GM12878 (cell line): ENCODE measurements around the gene MMP14. TPM values are rescaled to one million over a fixed set of nuclear protein-coding genes. Genes with fewer than 3 reads are reported as not detected.

Experiments used
- ATAC-seq: fragments of 200-7000 bp; cut with Tn5 transposase; 3 replicates; pipeline ENCODE4 v1.9.1; 2020; ENCODE audit warnings: mild to moderate bottlenecking, moderate library complexity
- BruUV-seq: library from RNA; stranded (reverse); fragments of 400-500 nt; replicated peaks from 2 replicates; lab custom pipeline; 2021; lab: Mats Ljungman, UMichigan
- CTCF ChIA-PET: fragments of 300-600 bp; sonication (Branson Sonifier 250); formaldehyde crosslinking; extraction: SDS; loops from one replicate; lab custom pipeline; 2021; ENCODE audit warnings: inconsistent platforms; lab: Yijun Ruan, JAX
- POLR2A ChIA-PET: fragments of 350-600 bp; formaldehyde crosslinking; extraction: SDS; loops from one replicate; lab custom pipeline; 2021; ENCODE audit warnings: inconsistent platforms; lab: Charles Lee
- RAD21 ChIA-PET: fragments of 300-600 bp; sonication (Branson Sonifier 250); formaldehyde crosslinking; loops from one replicate; lab custom pipeline; 2023; ENCODE audit warnings: antibody characterized with exemption; ENCODE audit not compliant: unreplicated experiment; lab: Charles Lee
- SMC1A ChIA-PET: fragments of 300-600 bp; sonication (Branson Sonifier 250); formaldehyde crosslinking; loops from one replicate; lab custom pipeline; 2023; ENCODE audit not compliant: unreplicated experiment, uncharacterized antibody; lab: Charles Lee
- DNase-seq: peaks from one replicate; pipeline ENCODE4 v3.0.0-alpha.2; 2011; ENCODE audit warnings: low read depth, low spot score
- FAIRE-seq: peaks from 3 replicates; lab custom pipeline; 2011; peaks lifted over from hg19 to GRCh38; lab: Jason Lieb, UNC
- H2AFZ ChIP-seq: 2 replicates; pipeline ENCODE4 v1.6.0; 2011; ENCODE audit warnings: low read depth, low read length, control low read depth; ENCODE audit not compliant: control insufficient read depth
- H3K27ac ChIP-seq: 2 replicates; pipeline ENCODE4 v1.5.1; 2011; ENCODE audit warnings: control low read depth; ENCODE audit not compliant: control insufficient read depth, insufficient read depth
- H3K27me3 ChIP-seq, 2 experiments: replicated peaks in 1 of 2; 2 replicates each; pipeline versions ENCODE4 v1.6.0 to v1.6.1; 2011; ENCODE audit warnings: low read length in 1 of 2; ENCODE audit not compliant: control insufficient read depth in 2 of 2, insufficient read depth in 2 of 2
- H3K36me3 ChIP-seq, 2 experiments: 2 replicates each; pipeline ENCODE4 v1.5.1; 2011; ENCODE audit warnings: low read length in 1 of 2; ENCODE audit not compliant: control insufficient read depth in 2 of 2, insufficient read depth in 2 of 2
- H3K4me1 ChIP-seq: 2 replicates; pipeline ENCODE4 v1.6.1; 2011; ENCODE audit warnings: mild to moderate bottlenecking, low read length, moderate library complexity, mixed read lengths; ENCODE audit not compliant: control insufficient read depth, insufficient read depth
- H3K4me2 ChIP-seq: 2 replicates; pipeline ENCODE4 v1.6.0; 2011; ENCODE audit warnings: control low read depth; ENCODE audit not compliant: control insufficient read depth, insufficient read depth
- H3K4me3 ChIP-seq: fragments of 200-600 bp; sonication (generic); 2 replicates; pipeline ENCODE4 v1.5.1; 2016
- H3K79me2 ChIP-seq: 2 replicates; pipeline ENCODE4 v1.6.0; 2011; ENCODE audit warnings: low read length; ENCODE audit not compliant: control insufficient read depth, insufficient read depth
- H3K9ac ChIP-seq: 2 replicates; pipeline ENCODE4 v1.8.0; 2011; ENCODE audit warnings: low read length, control low read depth, mixed read lengths; ENCODE audit not compliant: control insufficient read depth, insufficient read depth
- H3K9me3 ChIP-seq: replicated peaks from 3 replicates; pipeline ENCODE4 v1.5.1; 2011; ENCODE audit warnings: mild to moderate bottlenecking, low read length; ENCODE audit not compliant: control insufficient read depth, insufficient read depth
- H4K20me1 ChIP-seq: 2 replicates; pipeline ENCODE4 v1.6.0; 2011; ENCODE audit not compliant: control insufficient read depth, insufficient read depth
- BHLHE40 ChIP-seq, 2 experiments: fragments of 450-650 bp in 1 of 2; IDR thresholded peaks; 2 replicates each; pipeline ENCODE4 v1.6.1; 2011 to 2017; ENCODE audit warnings: low read depth in 2 of 2, borderline replicate concordance in 1 of 2, improper control_type of control experiment in 1 of 2, low read length in 1 of 2, mild to moderate bottlenecking in 1 of 2
- CHD2 ChIP-seq: IDR thresholded peaks from 2 replicates; pipeline ENCODE4 v1.6.1; 2011; ENCODE audit warnings: low read depth, low read length, improper control_type of control experiment, borderline replicate concordance
- IKZF2 ChIP-seq, 2 experiments: fragments of 450-650 bp; IDR thresholded peaks; 2 replicates each; pipeline ENCODE4 v1.6.1; 2017; ENCODE audit warnings: mild to moderate bottlenecking in 2 of 2, moderate library complexity in 2 of 2
- NFYA ChIP-seq: IDR thresholded peaks from 2 replicates; pipeline ENCODE4 v1.6.1; 2011; ENCODE audit warnings: low read depth, mild to moderate bottlenecking, low read length, improper control_type of control experiment, borderline replicate concordance
- NR2F1 ChIP-seq: fragments of 450-650 bp; conservative IDR thresholded peaks from 2 replicates; pipeline ENCODE4 v1.6.1; 2017; ENCODE audit warnings: mild to moderate bottlenecking
- RAD21 ChIP-seq: IDR thresholded peaks from 2 replicates; pipeline ENCODE4 v1.6.1; 2011; ENCODE audit warnings: mild to moderate bottlenecking, low read depth, low read length, moderate library complexity; ENCODE audit not compliant: insufficient read depth
- SMAD1 ChIP-seq: fragments of 450-650 bp; IDR thresholded peaks from 2 replicates; pipeline ENCODE4 v1.6.1; 2018; ENCODE audit warnings: mild to moderate bottlenecking, low read depth; ENCODE audit not compliant: partially characterized antibody
- TBL1XR1 ChIP-seq: IDR thresholded peaks from 2 replicates; pipeline ENCODE4 v1.6.1; 2012; ENCODE audit warnings: low read depth, low read length, improper control_type of control experiment
- ZNF207 ChIP-seq: fragments of 450-650 bp; IDR thresholded peaks from 2 replicates; pipeline ENCODE4 v1.6.1; 2014; ENCODE audit warnings: antibody characterized with exemption, mild to moderate bottlenecking, borderline replicate concordance
- ZNF274 ChIP-seq: IDR thresholded peaks from one replicate; pipeline ENCODE4 v1.8.0; 2011; ENCODE audit not compliant: insufficient read length, insufficient read depth
- WGBS: methylation state at CpG from one replicate; pipeline ENCODE4 v1.1.6; 2016; ENCODE audit warnings: low lambda C conversion rate; ENCODE audit not compliant: insufficient replicate concordance, insufficient coverage; ENCODE audit errors: missing lambda C conversion rate; 5-methylcytosine and 5-hydroxymethylcytosine counted together
- in situ Hi-C: fragments of 300-500 bp; cut with MboI; formaldehyde crosslinking; loops from 9 replicates; pipeline ENCODE4 v1.14.3; 2018; ENCODE audit warnings: mixed read lengths
- intact Hi-C: fragments of 100-400 bp; cut with micrococcal nuclease; formaldehyde crosslinking; loops from one replicate; pipeline ENCODE4 v1.14.2; 2022; ENCODE audit not compliant: unreplicated experiment
- polyA plus RNA-seq, 11 experiments: library from polyadenylated mRNA; depleted of rRNA in 4 of 11; unstranded in 6 of 11; stranded (reverse) in 5 of 11; fragments of >200 nt; fragmentation: Nextera tagmentation in 4 of 11; fragmentation: Illumina TruSeq in 1 of 11; extraction: Ambion mirVana in 4 of 11; extraction: Trizol in 1 of 11; gene quantifications; 1 replicate in 1 of 11; 2 replicates in 10 of 11; pipeline versions ENCODE4 v1.2.1 to v1.2.3, GENCODE V29; 2011 to 2016; ENCODE audit warnings: inconsistent platforms in 2 of 11, missing spikeins in 2 of 11, low read depth in 1 of 11
- total RNA-seq, 4 experiments: library from RNA; depleted of rRNA in 3 of 4; stranded (reverse); fragments of >200 nt in 3 of 4; fragmentation: Illumina TruSeq in 1 of 4; extraction: Trizol in 1 of 4; gene quantifications; 2 replicates each; pipeline versions ENCODE4 v1.2.1 to v1.2.3, GENCODE V29; 2013 to 2021

Gene MMP14
- total and polyA plus RNA-seq, 10 of the 15 experiments (the other 5 are each of a cell fraction or from before 2014, with no cell fraction given) = 0.31 to 1.9 (median 0.70) TPM; not detected in 2

- TF ChIP-seq RAD21 = peak; percentile 75
- TF ChIP-seq TBL1XR1 = no peak
- no peak; the same call in 1 of the 2 replicates for TF ChIP-seq NR2F1
- TF ChIP-seq BHLHE40 (IDR thresholded peaks at IDR 0.05; ENCODE audit: borderline replicate concordance in 1 of 2, low read depth in 2 of 2, low read length in 1 of 2) = no peak
- no peak for TF ChIP-seq SMAD1
- no peak for TF ChIP-seq ZNF274
- TF ChIP-seq, all 136 proteins: peak for 19
Observed at GRCh38 chr14:22872033-22872832, 35.8 kb downstream of the MMP14 start (continued).

- RAD21 ChIA-PET = interaction anchor here (0.6 to 6.4 kb wide), 16 partner anchors 10 to 322 kb away, joined by 3 to 56 read pairs (median 5); partner anchors contain the start of genes OXA1L and RBM23
Observed at GRCh38 chr14:22872833-22873520, 36.6 kb downstream of the MMP14 start.

More at GRCh38 chr14:22872833-22873520, 36.6 kb downstream of the MMP14 start:
- BruUV-seq = TSS peak; percentile 63
- Histone ChIP-seq H3K79me2 (peaks cover 18% of the 10 kb centered on the region), H4K20me1 (no peaks in the 10 kb centered on the region), H3K36me3 (peaks cover 22 to 23% of the 10 kb centered on the region in 2 experiments), H3K9ac (peak overlapping the region; percentile 90), H2AFZ (no peak overlapping the region), H3K4me3 (peak overlapping the region; percentile 74), H3K9me3 (no peaks in the 10 kb centered on the region), H3K27ac (peak overlapping the region; percentile 93), H3K4me1 (peaks cover 8% of the 10 kb centered on the region), H3K27me3 (no peaks in the 10 kb centered on the region), H3K4me2 (peak overlapping the region; percentile 91)
- WGBS = 32% methylated on average over 10 of the region's 10 CpGs
- intact Hi-C loops = loop anchor here (1.0 to 5.0 kb wide), 2 partner anchors 27 to 44 kb away; partner anchors contain the start of gene RBM23
- FAIRE-seq (no peak), DNase-seq (no peak), ATAC-seq (no peak)
- ChIA-PET POLR2A (interaction anchor here (1.0 to 3.9 kb wide), 7 partner anchors 11 to 54 kb away, joined by 3 to 45 read pairs (median 5); partner anchors contain the start of genes RBM23 and REM2), SMC1A (interaction anchor here (0.8 to 4.9 kb wide), 10 partner anchors 12 to 133 kb away, joined by 3 to 110 read pairs (median 7); partner anchors contain the start of genes PRMT5, RBM23 and REM2), CTCF (interaction anchor here (0.6 to 6.9 kb wide), 26 partner anchors 11 to 562 kb away, joined by 3 to 174 read pairs (median 4); partner anchors contain the start of genes HAUS4, PRMT5, RBM23 and REM2)
- TF ChIP-seq NFYA (no peak), CHD2 (peak; percentile 32; the same call in 1 of the 2 replicates), ZNF207 (0 out of 2 replicates have a peak, but pooled peaks have one; percentile 60), IKZF2 (IDR thresholded peaks at IDR 0.05) (0 out of 4 replicates have a peak, but pooled peaks of 1 of the 2 experiments have one; percentile 5)
- in situ Hi-C loops = no loop called here
